HepG2 (cell line): ENCODE measurements around the gene GNG5. TPM values are rescaled to one million over a fixed set of nuclear protein-coding genes. Genes with fewer than 3 reads are reported as not detected.

Experiments used
- CC2D1A ChIP-seq: sonication (generic); formaldehyde crosslinking; IDR thresholded peaks from 2 replicates; pipeline ENCODE4 v1.8.1; 2023; ENCODE audit warnings: mild to moderate bottlenecking, missing genetic modification reagents
- CHCHD3 ChIP-seq: sonication (generic); formaldehyde crosslinking; IDR thresholded peaks from 2 replicates; pipeline ENCODE4 v1.8.0; 2022; ENCODE audit warnings: mild to moderate bottlenecking, missing genetic modification reagents, moderate library complexity
- KLF12 ChIP-seq: sonication (generic); formaldehyde crosslinking; IDR thresholded peaks from 2 replicates; pipeline ENCODE4 v1.4.0; 2020; ENCODE audit warnings: missing genetic modification reagents, borderline replicate concordance
- MED8 ChIP-seq: sonication (generic); formaldehyde crosslinking; IDR thresholded peaks from 2 replicates; pipeline ENCODE4 v1.8.1; 2023; ENCODE audit warnings: mild to moderate bottlenecking, missing genetic modification reagents; ENCODE audit not compliant: insufficient replicate concordance
- RBM39 ChIP-seq: fragments of 200-400 bp; formaldehyde crosslinking; IDR thresholded peaks from one replicate; pipeline ENCODE4 v1.6.1; 2018; ENCODE audit warnings: antibody characterized with exemption, mild to moderate bottlenecking, low read depth, low read length; ENCODE audit not compliant: poor library complexity, severe bottlenecking
- SPEN ChIP-seq: sonication (generic); formaldehyde crosslinking; IDR thresholded peaks from 2 replicates; pipeline ENCODE4 v1.5.1; 2020; ENCODE audit warnings: low read depth, mild to moderate bottlenecking, missing genetic modification reagents
- ZNF264 ChIP-seq: sonication (generic); formaldehyde crosslinking; IDR thresholded peaks from 2 replicates; pipeline ENCODE4 v1.4.0; 2020; ENCODE audit warnings: missing genetic modification reagents
- ZNF850 ChIP-seq: sonication (generic); formaldehyde crosslinking; conservative IDR thresholded peaks from 2 replicates; pipeline ENCODE4 v1.9.0; 2021; ENCODE audit warnings: mild to moderate bottlenecking, missing genetic modification reagents
- polyA plus RNA-seq, 8 experiments: library from polyadenylated mRNA; depleted of rRNA in 3 of 8; stranded (reverse) in 7 of 8; unstranded in 1 of 8; fragments of >200 nt; fragmentation: Illumina TruSeq in 4 of 8; extraction: Trizol in 4 of 8; gene quantifications; 2 replicates each; pipeline versions ENCODE4 v1.2.1 to v1.2.3, GENCODE V29; 2011 to 2016; ENCODE audit warnings: low read depth in 4 of 8, missing spikeins in 1 of 8, mixed read lengths in 1 of 8; ENCODE audit not compliant: insufficient read depth in 1 of 8
- total RNA-seq, 5 experiments: library from RNA; depleted of rRNA; stranded (reverse); fragments of >200 nt; fragmentation: Illumina TruSeq; extraction: Trizol; gene quantifications; 2 replicates each; pipeline ENCODE4 v1.2.3, GENCODE V29; 2016; ENCODE audit warnings: low read depth in 1 of 5
- TF ChIP-seq, protein P1 (sequence below): IDR thresholded peaks from 2 replicates; pipeline ENCODE4 v1.6.1; 2016; ENCODE audit warnings: low read depth, borderline replicate concordance
- TF ChIP-seq, protein P2 (sequence below): fragments of 450-650 bp; IDR thresholded peaks from 2 replicates; pipeline ENCODE4 v1.6.1; 2016
- TF ChIP-seq, protein P3 (sequence below): sonication (generic); formaldehyde crosslinking; IDR thresholded peaks from 2 replicates; pipeline ENCODE4 v1.4.0; 2020; ENCODE audit warnings: missing genetic modification reagents, mild to moderate bottlenecking, borderline replicate concordance
- TF ChIP-seq, protein P4 (sequence below): IDR thresholded peaks from 2 replicates; pipeline ENCODE4 v1.6.1; 2016; ENCODE audit warnings: missing compliant biosample characterization, missing genetic modification reagents, borderline replicate concordance
- TF ChIP-seq, protein P5 (sequence below): sonication (generic); formaldehyde crosslinking; IDR thresholded peaks from 2 replicates; pipeline ENCODE4 v1.4.0; 2020; ENCODE audit warnings: missing genetic modification reagents, mild to moderate bottlenecking, borderline replicate concordance
- TF ChIP-seq, protein P6 (sequence below): sonication (generic); formaldehyde crosslinking; IDR thresholded peaks from 2 replicates; pipeline ENCODE4 v1.4.0; 2020; ENCODE audit warnings: missing genetic modification reagents

Gene GNG5
- total and polyA plus RNA-seq, 2 of the 13 experiments (the other 11 are each of a cell fraction or from before 2014, with no cell fraction given): 103 to 137 TPM

DNA sequence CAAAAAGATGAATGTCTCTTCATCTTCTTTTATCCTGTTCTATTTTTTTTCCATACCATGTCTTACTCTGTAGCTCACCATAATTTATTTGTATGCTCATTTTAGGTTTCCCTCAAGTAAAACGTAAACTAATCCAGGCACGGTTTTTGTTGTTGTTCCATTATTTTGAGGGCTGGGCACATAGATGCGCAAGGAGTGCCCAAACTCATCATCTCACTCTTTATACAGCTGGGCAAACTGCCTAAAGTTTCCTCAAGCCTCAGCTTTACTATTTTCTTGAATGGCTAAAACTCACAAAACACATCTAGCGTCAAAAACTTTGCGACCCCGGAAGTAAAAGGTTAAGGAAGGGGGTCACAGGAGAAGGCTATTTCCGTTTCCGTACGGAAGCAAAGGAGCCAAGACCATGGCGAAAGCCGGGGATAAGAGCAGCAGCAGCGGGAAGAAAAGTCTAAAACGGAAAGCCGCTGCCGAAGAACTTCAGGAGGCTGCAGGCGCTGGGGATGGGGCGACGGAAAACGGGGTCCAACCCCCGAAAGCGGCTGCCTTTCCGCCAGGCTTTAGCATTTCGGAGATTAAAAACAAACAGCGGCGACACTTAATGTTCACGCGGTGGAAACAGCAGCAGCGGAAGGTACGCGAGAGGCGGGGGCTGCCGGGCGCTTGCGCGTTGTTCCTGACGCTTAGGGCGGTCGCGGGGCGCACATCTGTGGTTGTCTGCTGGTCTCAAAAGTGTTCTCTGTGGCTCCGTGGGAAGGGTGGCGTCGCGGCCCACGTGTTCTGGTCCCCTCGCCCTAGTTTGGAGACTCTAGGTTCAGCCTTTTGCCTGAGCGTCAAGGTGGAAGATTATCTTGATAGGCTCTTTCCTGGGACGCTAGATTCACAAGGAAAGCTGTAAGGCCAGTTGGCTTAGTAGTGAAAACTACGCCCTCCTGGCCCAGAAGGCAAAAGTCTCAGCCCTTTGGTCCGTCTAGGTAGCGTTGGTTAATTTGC is 27.2 kb downstream of the GNG5 start, which contains the start of gene RPF1 (continued):
- peak; percentile 79; the same call in 1 of the 2 replicates for TF ChIP-seq ZNF264 (CRISPR knock-in tag)
- TF ChIP-seq, protein P1, sequence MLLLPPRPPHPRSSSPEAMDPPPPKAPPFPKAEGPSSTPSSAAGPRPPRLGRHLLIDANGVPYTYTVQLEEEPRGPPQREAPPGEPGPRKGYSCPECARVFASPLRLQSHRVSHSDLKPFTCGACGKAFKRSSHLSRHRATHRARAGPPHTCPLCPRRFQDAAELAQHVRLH (CRISPR knock-in tag): no peak; the same call in 1 of the 2 replicates
- TF ChIP-seq, protein P2, sequence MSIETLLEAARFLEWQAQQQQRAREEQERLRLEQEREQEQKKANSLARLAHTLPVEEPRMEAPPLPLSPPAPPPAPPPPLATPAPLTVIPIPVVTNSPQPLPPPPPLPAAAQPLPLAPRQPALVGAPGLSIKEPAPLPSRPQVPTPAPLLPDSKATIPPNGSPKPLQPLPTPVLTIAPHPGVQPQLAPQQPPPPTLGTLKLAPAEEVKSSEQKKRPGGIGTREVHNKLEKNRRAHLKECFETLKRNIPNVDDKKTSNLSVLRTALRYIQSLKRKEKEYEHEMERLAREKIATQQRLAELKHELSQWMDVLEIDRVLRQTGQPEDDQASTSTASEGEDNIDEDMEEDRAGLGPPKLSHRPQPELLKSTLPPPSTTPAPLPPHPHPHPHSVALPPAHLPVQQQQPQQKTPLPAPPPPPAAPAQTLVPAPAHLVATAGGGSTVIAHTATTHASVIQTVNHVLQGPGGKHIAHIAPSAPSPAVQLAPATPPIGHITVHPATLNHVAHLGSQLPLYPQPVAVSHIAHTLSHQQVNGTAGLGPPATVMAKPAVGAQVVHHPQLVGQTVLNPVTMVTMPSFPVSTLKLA: no peak
- peak; percentile 51 for TF ChIP-seq RBM39
- TF ChIP-seq, protein P3, sequence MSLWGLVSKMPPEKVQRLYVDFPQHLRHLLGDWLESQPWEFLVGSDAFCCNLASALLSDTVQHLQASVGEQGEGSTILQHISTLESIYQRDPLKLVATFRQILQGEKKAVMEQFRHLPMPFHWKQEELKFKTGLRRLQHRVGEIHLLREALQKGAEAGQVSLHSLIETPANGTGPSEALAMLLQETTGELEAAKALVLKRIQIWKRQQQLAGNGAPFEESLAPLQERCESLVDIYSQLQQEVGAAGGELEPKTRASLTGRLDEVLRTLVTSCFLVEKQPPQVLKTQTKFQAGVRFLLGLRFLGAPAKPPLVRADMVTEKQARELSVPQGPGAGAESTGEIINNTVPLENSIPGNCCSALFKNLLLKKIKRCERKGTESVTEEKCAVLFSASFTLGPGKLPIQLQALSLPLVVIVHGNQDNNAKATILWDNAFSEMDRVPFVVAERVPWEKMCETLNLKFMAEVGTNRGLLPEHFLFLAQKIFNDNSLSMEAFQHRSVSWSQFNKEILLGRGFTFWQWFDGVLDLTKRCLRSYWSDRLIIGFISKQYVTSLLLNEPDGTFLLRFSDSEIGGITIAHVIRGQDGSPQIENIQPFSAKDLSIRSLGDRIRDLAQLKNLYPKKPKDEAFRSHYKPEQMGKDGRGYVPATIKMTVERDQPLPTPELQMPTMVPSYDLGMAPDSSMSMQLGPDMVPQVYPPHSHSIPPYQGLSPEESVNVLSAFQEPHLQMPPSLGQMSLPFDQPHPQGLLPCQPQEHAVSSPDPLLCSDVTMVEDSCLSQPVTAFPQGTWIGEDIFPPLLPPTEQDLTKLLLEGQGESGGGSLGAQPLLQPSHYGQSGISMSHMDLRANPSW (CRISPR knock-in tag): no peak
- TF ChIP-seq CC2D1A (CRISPR knock-in tag): no peak
- TF ChIP-seq ZNF850: no peak
- no peak for TF ChIP-seq KLF12 (CRISPR knock-in tag)
- TF ChIP-seq MED8: peak; percentile 67
- TF ChIP-seq, protein P4, sequence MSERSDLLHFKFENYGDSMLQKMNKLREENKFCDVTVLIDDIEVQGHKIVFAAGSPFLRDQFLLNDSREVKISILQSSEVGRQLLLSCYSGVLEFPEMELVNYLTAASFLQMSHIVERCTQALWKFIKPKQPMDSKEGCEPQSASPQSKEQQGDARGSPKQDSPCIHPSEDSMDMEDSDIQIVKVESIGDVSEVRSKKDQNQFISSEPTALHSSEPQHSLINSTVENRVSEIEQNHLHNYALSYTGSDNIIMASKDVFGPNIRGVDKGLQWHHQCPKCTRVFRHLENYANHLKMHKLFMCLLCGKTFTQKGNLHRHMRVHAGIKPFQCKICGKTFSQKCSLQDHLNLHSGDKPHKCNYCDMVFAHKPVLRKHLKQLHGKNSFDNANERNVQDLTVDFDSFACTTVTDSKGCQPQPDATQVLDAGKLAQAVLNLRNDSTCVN: peak; percentile 54; the same call in 1 of the 2 replicates
- TF ChIP-seq, protein P5, sequence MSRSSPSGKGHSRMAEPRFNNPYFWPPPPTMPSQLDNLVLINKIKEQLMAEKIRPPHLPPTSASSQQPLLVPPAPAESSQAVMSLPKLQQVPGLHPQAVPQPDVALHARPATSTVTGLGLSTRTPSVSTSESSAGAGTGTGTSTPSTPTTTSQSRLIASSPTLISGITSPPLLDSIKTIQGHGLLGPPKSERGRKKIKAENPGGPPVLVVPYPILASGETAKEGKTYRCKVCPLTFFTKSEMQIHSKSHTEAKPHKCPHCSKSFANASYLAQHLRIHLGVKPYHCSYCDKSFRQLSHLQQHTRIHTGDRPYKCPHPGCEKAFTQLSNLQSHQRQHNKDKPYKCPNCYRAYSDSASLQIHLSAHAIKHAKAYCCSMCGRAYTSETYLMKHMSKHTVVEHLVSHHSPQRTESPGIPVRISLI (CRISPR knock-in tag): peak; percentile 27; the same call in 1 of the 2 replicates
- TF ChIP-seq CHCHD3 (CRISPR knock-in tag): 0 out of 2 replicates have a peak, but pooled peaks have one; percentile 39
- TF ChIP-seq, protein P6, sequence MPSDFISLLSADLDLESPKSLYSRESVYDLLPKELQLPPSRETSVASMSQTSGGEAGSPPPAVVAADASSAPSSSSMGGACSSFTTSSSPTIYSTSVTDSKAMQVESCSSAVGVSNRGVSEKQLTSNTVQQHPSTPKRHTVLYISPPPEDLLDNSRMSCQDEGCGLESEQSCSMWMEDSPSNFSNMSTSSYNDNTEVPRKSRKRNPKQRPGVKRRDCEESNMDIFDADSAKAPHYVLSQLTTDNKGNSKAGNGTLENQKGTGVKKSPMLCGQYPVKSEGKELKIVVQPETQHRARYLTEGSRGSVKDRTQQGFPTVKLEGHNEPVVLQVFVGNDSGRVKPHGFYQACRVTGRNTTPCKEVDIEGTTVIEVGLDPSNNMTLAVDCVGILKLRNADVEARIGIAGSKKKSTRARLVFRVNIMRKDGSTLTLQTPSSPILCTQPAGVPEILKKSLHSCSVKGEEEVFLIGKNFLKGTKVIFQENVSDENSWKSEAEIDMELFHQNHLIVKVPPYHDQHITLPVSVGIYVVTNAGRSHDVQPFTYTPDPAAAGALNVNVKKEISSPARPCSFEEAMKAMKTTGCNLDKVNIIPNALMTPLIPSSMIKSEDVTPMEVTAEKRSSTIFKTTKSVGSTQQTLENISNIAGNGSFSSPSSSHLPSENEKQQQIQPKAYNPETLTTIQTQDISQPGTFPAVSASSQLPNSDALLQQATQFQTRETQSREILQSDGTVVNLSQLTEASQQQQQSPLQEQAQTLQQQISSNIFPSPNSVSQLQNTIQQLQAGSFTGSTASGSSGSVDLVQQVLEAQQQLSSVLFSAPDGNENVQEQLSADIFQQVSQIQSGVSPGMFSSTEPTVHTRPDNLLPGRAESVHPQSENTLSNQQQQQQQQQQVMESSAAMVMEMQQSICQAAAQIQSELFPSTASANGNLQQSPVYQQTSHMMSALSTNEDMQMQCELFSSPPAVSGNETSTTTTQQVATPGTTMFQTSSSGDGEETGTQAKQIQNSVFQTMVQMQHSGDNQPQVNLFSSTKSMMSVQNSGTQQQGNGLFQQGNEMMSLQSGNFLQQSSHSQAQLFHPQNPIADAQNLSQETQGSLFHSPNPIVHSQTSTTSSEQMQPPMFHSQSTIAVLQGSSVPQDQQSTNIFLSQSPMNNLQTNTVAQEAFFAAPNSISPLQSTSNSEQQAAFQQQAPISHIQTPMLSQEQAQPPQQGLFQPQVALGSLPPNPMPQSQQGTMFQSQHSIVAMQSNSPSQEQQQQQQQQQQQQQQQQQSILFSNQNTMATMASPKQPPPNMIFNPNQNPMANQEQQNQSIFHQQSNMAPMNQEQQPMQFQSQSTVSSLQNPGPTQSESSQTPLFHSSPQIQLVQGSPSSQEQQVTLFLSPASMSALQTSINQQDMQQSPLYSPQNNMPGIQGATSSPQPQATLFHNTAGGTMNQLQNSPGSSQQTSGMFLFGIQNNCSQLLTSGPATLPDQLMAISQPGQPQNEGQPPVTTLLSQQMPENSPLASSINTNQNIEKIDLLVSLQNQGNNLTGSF (CRISPR knock-in tag): 0 out of 2 replicates have a peak, but pooled peaks have one; percentile 51
- TF ChIP-seq SPEN (CRISPR knock-in tag): no peak; the same call in 1 of the 2 replicates
